ENCODE data around the gene CD302.
"Not testable (repeated sequence)": the region's sequence is repeated elsewhere in the genome, so short reads cannot be mapped to it uniquely, and the experiment has no call there.

CD302 gene

GRCh38 chr2:159748089-159748488 lies 49.9 kb downstream of the CD302 start:
- DNase-seq (ENCODE audit: low read depth, low spot score) = no peak

- not testable (repeated sequence) for DNase-seq (ENCODE audit: low read depth, low spot score)
These were observed 52.8 kb downstream of the CD302 start for GRCh38 chr2:159745237-159745636.

GRCh38 chr2:159744363-159744762 lies 53.6 kb downstream of the CD302 start:
- DNase-seq (ENCODE audit: low read depth, low spot score) = no peak

- DNase-seq (ENCODE audit: low read depth, low spot score) = no peak
These were observed 55.2 kb downstream of the CD302 start for GRCh38 chr2:159742846-159743245.

- DNase-seq (ENCODE audit: low read depth, low spot score) = peak; percentile 8
These were observed 59.3 kb downstream of the CD302 start for GRCh38 chr2:159738509-159739390.

GRCh38 chr2:159737917-159738296 lies 60.1 kb downstream of the CD302 start:
- DNase-seq (ENCODE audit: low read depth, low spot score) = no peak

- DNase-seq (ENCODE audit: low read depth, low spot score) = no peak
These were observed 60.6 kb downstream of the CD302 start for GRCh38 chr2:159737292-159737916.

- no peak for DNase-seq (ENCODE audit: low read depth, low spot score)
These were observed 62.0 kb downstream of the CD302 start for GRCh38 chr2:159736048-159736447.

- DNase-seq (ENCODE audit: low read depth, low spot score) = no peak
These were observed 62.4 kb downstream of the CD302 start for GRCh38 chr2:159735648-159736047.

- DNase-seq (ENCODE audit: low read depth, low spot score) = no peak
These were observed 69.4 kb downstream of the CD302 start for GRCh38 chr2:159728629-159729028.

- DNase-seq (ENCODE audit: low read depth, low spot score) = no peak
These were observed 72.3 kb downstream of the CD302 start for GRCh38 chr2:159725713-159726112.

- not testable (repeated sequence) for DNase-seq (ENCODE audit: low read depth, low spot score)
These were observed 73.0 kb downstream of the CD302 start for GRCh38 chr2:159724795-159725572.

- DNase-seq (ENCODE audit: low read depth, low spot score) = no peak
These were observed 75.4 kb downstream of the CD302 start for GRCh38 chr2:159722580-159722979.

GRCh38 chr2:159720676-159721075 lies 77.3 kb downstream of the CD302 start:
- DNase-seq (ENCODE audit: low read depth, low spot score) = no peak

Data from ELF-1 (cell line).